NT2/D1 (cell line): ENCODE results near the gene CCN2.

Experiments used
- SUZ12 ChIP-seq: IDR thresholded peaks from 2 replicates; pipeline ENCODE4 v1.6.1; 2011; ENCODE audit not compliant: insufficient read length, insufficient read depth; ENCODE audit errors: extremely low read depth
- YY1 ChIP-seq: IDR thresholded peaks from 2 replicates; pipeline ENCODE4 v1.6.1; 2011; ENCODE audit not compliant: insufficient read length, insufficient read depth

DNA sequence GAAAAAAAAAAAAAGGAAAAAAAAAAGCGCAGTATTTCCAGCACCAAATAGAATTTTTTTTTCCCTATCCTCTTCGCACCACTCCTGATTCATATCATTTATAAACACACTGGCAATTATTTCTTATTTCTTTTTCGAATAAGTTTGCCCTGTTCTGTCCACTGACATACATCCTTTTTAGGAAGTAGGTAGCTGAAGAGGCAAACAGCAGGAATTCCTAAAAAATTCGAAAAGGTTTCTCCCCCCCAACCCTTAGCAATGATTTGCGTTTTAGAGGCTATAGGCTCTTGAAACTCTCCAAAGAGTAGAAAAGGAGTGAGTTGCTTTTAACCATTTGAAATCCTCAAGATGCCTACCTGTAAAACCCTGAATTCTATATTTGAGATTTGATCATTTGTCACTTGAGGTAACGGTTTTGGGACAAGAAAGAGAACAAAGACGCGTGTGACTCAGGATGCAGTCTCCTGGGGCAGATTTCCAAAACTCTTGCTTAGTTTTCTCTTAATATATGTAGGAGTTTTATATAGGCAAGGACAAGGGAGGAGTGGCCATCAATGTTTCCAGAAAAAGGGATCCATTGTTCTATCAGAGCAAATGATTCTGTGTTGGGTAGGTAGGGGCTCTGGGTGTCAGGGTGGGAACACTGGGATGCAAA, 531 bp upstream of the CCN2 start:
- TF ChIP-seq YY1 (no peak), SUZ12 (no peak)
